Cerebellar cortex (tissue), 1 donor: ENCODE data around the gene KCMF1.

Source experiments
- DNase-seq: peaks from one replicate; pipeline ENCODE4 v3.0.0-alpha.2; 2015; ENCODE audit warnings: low spot score

Gene KCMF1

GRCh38 chr2:84956334-84957297 is 14.3 kb upstream of the KCMF1 start:
- no peak for DNase-seq

GRCh38 chr2:84957771-84958134 is 13.2 kb upstream of the KCMF1 start:
- no peak for DNase-seq

GRCh38 chr2:84958135-84959059 is 12.6 kb upstream of the KCMF1 start:
- DNase-seq, result peak; percentile 93

GRCh38 chr2:84959095-84959565 is 11.8 kb upstream of the KCMF1 start:
- peak; percentile 86 for DNase-seq

GRCh38 chr2:84959566-84960506 is 11.1 kb upstream of the KCMF1 start:
- peak; percentile 68 for DNase-seq

- no peak for DNase-seq
Measured at GRCh38 chr2:84962917-84963316, 8.0 kb upstream of the KCMF1 start.

- no peak for DNase-seq
Measured at GRCh38 chr2:84963323-84963691, 7.7 kb upstream of the KCMF1 start.

GRCh38 chr2:84963692-84964405 is 7.1 kb upstream of the KCMF1 start:
- DNase-seq, result no peak

GRCh38 chr2:84964406-84965191 is 6.4 kb upstream of the KCMF1 start:
- no peak for DNase-seq

- DNase-seq, result no peak
Measured at GRCh38 chr2:84965192-84965516, 5.8 kb upstream of the KCMF1 start.

GRCh38 chr2:84965827-84966226 is 5.1 kb upstream of the KCMF1 start:
- no peak for DNase-seq

GRCh38 chr2:84966731-84967130 is 4.2 kb upstream of the KCMF1 start:
- no peak for DNase-seq

GRCh38 chr2:84969511-84970209 is 1.3 kb upstream of the KCMF1 start:
- no peak for DNase-seq

GRCh38 chr2:84970210-84970867 is 622 bp upstream of the KCMF1 start:
- no peak for DNase-seq

- no peak for DNase-seq
Measured at GRCh38 chr2:84971510-84972206, 697 bp downstream of the KCMF1 start.

GRCh38 chr2:84972207-84972783 is 1.3 kb downstream of the KCMF1 start:
- no peak for DNase-seq

GRCh38 chr2:84972932-84973331 is 2.0 kb downstream of the KCMF1 start:
- DNase-seq, result no peak
